HepG2 (cell line): ENCODE results near the gene RPF1. TPM values are rescaled to one million over a fixed set of nuclear protein-coding genes. Genes with fewer than 3 reads are reported as not detected.

Experiments
- BCL6 ChIP-seq: IDR thresholded peaks from 2 replicates; pipeline ENCODE4 v1.6.1; 2016; ENCODE audit warnings: missing genetic modification reagents, missing compliant biosample characterization
- CCDC6 ChIP-seq: sonication (generic); formaldehyde crosslinking; IDR thresholded peaks from 2 replicates; pipeline ENCODE4 v1.8.1; 2022; ENCODE audit warnings: mild to moderate bottlenecking, missing genetic modification reagents, moderate library complexity
- CENPBD1 ChIP-seq: sonication (generic); formaldehyde crosslinking; IDR thresholded peaks from 2 replicates; pipeline ENCODE4 v1.8.0; 2022; ENCODE audit warnings: missing genetic modification reagents, low read depth, mild to moderate bottlenecking, borderline replicate concordance
- CREB1 ChIP-seq, 2 experiments: fragments of 450-650 bp in 1 of 2; IDR thresholded peaks; 2 replicates each; pipeline ENCODE4 v1.6.1; 2016 to 2017; ENCODE audit warnings: control low read depth in 1 of 2, mild to moderate bottlenecking in 1 of 2, missing compliant biosample characterization in 1 of 2, missing genetic modification characterization in 1 of 2
- DRAP1 ChIP-seq: IDR thresholded peaks from 2 replicates; pipeline ENCODE4 v1.6.1; 2016; ENCODE audit warnings: missing genetic modification reagents, missing compliant biosample characterization
- GATA4 ChIP-seq: sonication (generic); IDR thresholded peaks from 2 replicates; pipeline ENCODE4 v1.6.1; 2016; ENCODE audit warnings: antibody characterized with exemption, low read depth, borderline replicate concordance
- HES4 ChIP-seq: sonication (generic); formaldehyde crosslinking; IDR thresholded peaks from 2 replicates; pipeline ENCODE4 v1.9.0; 2021; ENCODE audit warnings: mild to moderate bottlenecking, missing genetic modification reagents, borderline replicate concordance
- HINFP ChIP-seq: sonication (generic); formaldehyde crosslinking; IDR thresholded peaks from 2 replicates; pipeline ENCODE4 v1.4.0; 2020; ENCODE audit warnings: low read depth, mild to moderate bottlenecking, missing genetic modification reagents
- HOXD1 ChIP-seq: sonication (generic); formaldehyde crosslinking; IDR thresholded peaks from 2 replicates; pipeline ENCODE4 v1.5.0; 2020; ENCODE audit warnings: missing genetic modification reagents
- ONECUT2 ChIP-seq: sonication (generic); formaldehyde crosslinking; IDR thresholded peaks from 2 replicates; pipeline ENCODE4 v1.4.0; 2020; ENCODE audit warnings: missing genetic modification reagents
- SRF ChIP-seq: IDR thresholded peaks from 2 replicates; pipeline ENCODE4 v1.6.1; 2011; ENCODE audit warnings: mild to moderate bottlenecking, low read depth, low read length, moderate library complexity
- ZBTB39 ChIP-seq: sonication (generic); formaldehyde crosslinking; IDR thresholded peaks from 2 replicates; pipeline ENCODE4 v1.5.0; 2020; ENCODE audit warnings: missing genetic modification reagents
- ZBTB44 ChIP-seq: sonication (generic); formaldehyde crosslinking; IDR thresholded peaks from 2 replicates; pipeline ENCODE4 v1.4.0; 2020; ENCODE audit warnings: missing genetic modification reagents
- ZFP36L1 ChIP-seq: sonication (generic); formaldehyde crosslinking; IDR thresholded peaks from 2 replicates; pipeline ENCODE4 v1.8.0; 2022; ENCODE audit warnings: mild to moderate bottlenecking, missing genetic modification reagents, moderate library complexity
- ZNF142 ChIP-seq: sonication (generic); formaldehyde crosslinking; IDR thresholded peaks from 2 replicates; pipeline ENCODE4 v1.4.0; 2020; ENCODE audit warnings: missing genetic modification reagents
- ZNF816 ChIP-seq: sonication (generic); formaldehyde crosslinking; IDR thresholded peaks from 2 replicates; pipeline ENCODE4 v1.8.0; 2022; ENCODE audit warnings: missing genetic modification reagents, mild to moderate bottlenecking, borderline replicate concordance
- polyA plus RNA-seq, 8 experiments: library from polyadenylated mRNA; depleted of rRNA in 3 of 8; stranded (reverse) in 7 of 8; unstranded in 1 of 8; fragments of >200 nt; fragmentation: Illumina TruSeq in 4 of 8; extraction: Trizol in 4 of 8; gene quantifications; 2 replicates each; pipeline versions ENCODE4 v1.2.1 to v1.2.3, GENCODE V29; 2011 to 2016; ENCODE audit warnings: low read depth in 4 of 8, missing spikeins in 1 of 8, mixed read lengths in 1 of 8; ENCODE audit not compliant: insufficient read depth in 1 of 8
- total RNA-seq, 5 experiments: library from RNA; depleted of rRNA; stranded (reverse); fragments of >200 nt; fragmentation: Illumina TruSeq; extraction: Trizol; gene quantifications; 2 replicates each; pipeline ENCODE4 v1.2.3, GENCODE V29; 2016; ENCODE audit warnings: low read depth in 1 of 5

Gene RPF1
- total and polyA plus RNA-seq, 2 of the 13 experiments (the other 11 are each of a cell fraction or from before 2014, with no cell fraction given): 23.0 to 39.0 TPM

- no peak for TF ChIP-seq ZNF142 (CRISPR knock-in tag)
- TF ChIP-seq HES4 (CRISPR knock-in tag): no peak
- TF ChIP-seq ZBTB44: no peak
- TF ChIP-seq ZNF816: no peak
- TF ChIP-seq GATA4: peak; percentile 19; the same call in 1 of the 2 replicates
- TF ChIP-seq ONECUT2: no peak; the same call in 1 of the 2 replicates
- no peak for TF ChIP-seq CREB1 (IDR thresholded peaks at IDR 0.05)
- peak; percentile 69; the same call in 1 of the 2 replicates for TF ChIP-seq CREB1 (CRISPR knock-in tag; IDR thresholded peaks at IDR 0.05)
- no peak for TF ChIP-seq CCDC6
- TF ChIP-seq HINFP (CRISPR knock-in tag): 0 out of 2 replicates have a peak, but pooled peaks have one; percentile 30
- TF ChIP-seq DRAP1 (CRISPR knock-in tag): no peak; the same call in 1 of the 2 replicates
- no peak for TF ChIP-seq CENPBD1 (CRISPR knock-in tag)
- no peak for TF ChIP-seq ZBTB39 (CRISPR knock-in tag)
- TF ChIP-seq ZFP36L1 (CRISPR knock-in tag): no peak
- no peak for TF ChIP-seq SRF
- peak; percentile 26; the same call in 1 of the 2 replicates for TF ChIP-seq BCL6 (CRISPR knock-in tag)
- TF ChIP-seq HOXD1 (CRISPR knock-in tag): no peak
Observed at GRCh38 chr1:84506002-84506728, 27.1 kb downstream of the RPF1 start, which contains the start of the genes GNG5 and SPATA1 (continued).
